HEK293 (cell line): ENCODE results near the gene PDE6B.

Experiments
- CTCF ChIA-PET: fragments of 350-600 bp; formaldehyde crosslinking; extraction: SDS; loops from one replicate; lab custom pipeline; 2021; ENCODE audit warnings: antibody characterized with exemption; lab: Yijun Ruan, JAX
- POLR2A ChIA-PET: fragments of 300-600 bp; formaldehyde crosslinking; extraction: SDS; loops from one replicate; lab custom pipeline; 2020; ENCODE audit warnings: antibody characterized with exemption, inconsistent platforms; lab: Yijun Ruan, JAX
- H3K27ac ChIP-seq: fragments of 200-500 bp; sonication (Bioruptor generic); 2 replicates; pipeline ENCODE4 v1.5.1; 2014; ENCODE audit warnings: low read depth, low read length, control low read depth, inconsistent platforms; ENCODE audit errors: extremely low read depth
- H3K36me3 ChIP-seq, 2 experiments: fragments of 200-500 bp in 1 of 2; sonication (Bioruptor generic) in 1 of 2; 1 replicate in 1 of 2; 2 replicates in 1 of 2; pipeline ENCODE4 v1.5.1; 2014 to 2017; ENCODE audit warnings: inconsistent platforms in 2 of 2, low read length in 2 of 2; ENCODE audit not compliant: control insufficient read depth in 2 of 2, insufficient read depth in 1 of 2
- H3K4me1 ChIP-seq: fragments of 200-500 bp; sonication (Bioruptor generic); 2 replicates; pipeline ENCODE4 v1.5.1; 2014; ENCODE audit warnings: mild to moderate bottlenecking, low read length, inconsistent platforms; ENCODE audit not compliant: control insufficient read depth, insufficient read depth
- H3K4me3 ChIP-seq: 2 replicates; pipeline ENCODE4 v1.5.1; 2011; ENCODE audit warnings: low read depth, mild to moderate bottlenecking, control low read depth, low read length, moderate library complexity
- H3K9me3 ChIP-seq: fragments of 200-500 bp; sonication (Bioruptor generic); 2 replicates; pipeline ENCODE4 v1.5.1; 2014; ENCODE audit warnings: low read depth, low read length, inconsistent platforms; ENCODE audit not compliant: control insufficient read depth, insufficient read depth
- HOXC10 ChIP-seq: sonication (generic); formaldehyde crosslinking; IDR thresholded peaks from 2 replicates; pipeline ENCODE4 v1.8.1; 2023; ENCODE audit warnings: mild to moderate bottlenecking, missing genetic modification reagents
- TCF7L2 ChIP-seq: IDR thresholded peaks from 2 replicates; pipeline ENCODE4 v1.6.1; 2011; ENCODE audit warnings: low read depth, mild to moderate bottlenecking, inconsistent platforms, low read length, moderate library complexity, borderline replicate concordance
- YY2 ChIP-seq: fragments of 450-650 bp; formaldehyde crosslinking; IDR thresholded peaks from 2 replicates; pipeline ENCODE4 v1.5.1; 2016; ENCODE audit warnings: missing biosample characterization, missing genetic modification characterization
- ZBTB6 ChIP-seq: fragments of 450-650 bp; formaldehyde crosslinking; IDR thresholded peaks from 2 replicates; pipeline ENCODE4 v1.5.1; 2017; ENCODE audit warnings: missing biosample characterization, missing genetic modification characterization
- ZNF175 ChIP-seq: fragments of 450-650 bp; formaldehyde crosslinking; IDR thresholded peaks from 2 replicates; pipeline ENCODE4 v1.5.1; 2016; ENCODE audit warnings: missing biosample characterization, missing genetic modification characterization
- ZNF2 ChIP-seq: fragments of 450-650 bp; formaldehyde crosslinking; IDR thresholded peaks from 2 replicates; pipeline ENCODE4 v1.5.1; 2016; ENCODE audit warnings: missing biosample characterization, missing genetic modification characterization
- ZNF221 ChIP-seq: fragments of 450-650 bp; formaldehyde crosslinking; IDR thresholded peaks from 2 replicates; pipeline ENCODE4 v1.5.1; 2017; ENCODE audit warnings: missing biosample characterization, missing genetic modification characterization, borderline replicate concordance
- ZNF416 ChIP-seq: fragments of 450-650 bp; formaldehyde crosslinking; IDR thresholded peaks from 2 replicates; pipeline ENCODE4 v1.5.1; 2016; ENCODE audit warnings: missing biosample characterization, missing genetic modification characterization
- ZNF426 ChIP-seq: fragments of 450-650 bp; formaldehyde crosslinking; IDR thresholded peaks from 2 replicates; pipeline ENCODE4 v1.5.1; 2017; ENCODE audit warnings: missing biosample characterization, missing genetic modification characterization, mild to moderate bottlenecking, inconsistent platforms, moderate library complexity
- ZNF48 ChIP-seq: fragments of 450-650 bp; formaldehyde crosslinking; IDR thresholded peaks from 2 replicates; pipeline ENCODE4 v1.5.1; 2016; ENCODE audit warnings: missing biosample characterization, missing genetic modification characterization
- ZNF501 ChIP-seq: fragments of 450-650 bp; formaldehyde crosslinking; IDR thresholded peaks from 2 replicates; pipeline ENCODE4 v1.5.1; 2016; ENCODE audit warnings: missing biosample characterization, missing genetic modification characterization
- ZNF510 ChIP-seq: fragments of 450-650 bp; formaldehyde crosslinking; IDR thresholded peaks from 2 replicates; pipeline ENCODE4 v1.5.1; 2018; ENCODE audit warnings: mild to moderate bottlenecking, missing genetic modification characterization, missing biosample characterization; ENCODE audit not compliant: insufficient replicate concordance
- ZNF549 ChIP-seq: fragments of 450-650 bp; IDR thresholded peaks from 2 replicates; pipeline ENCODE4 v1.5.1; 2018; ENCODE audit warnings: missing biosample characterization, missing genetic modification characterization, mild to moderate bottlenecking, inconsistent platforms, moderate library complexity
- ZNF626 ChIP-seq: fragments of 450-650 bp; sonication (Bioruptor Pico); formaldehyde crosslinking; IDR thresholded peaks from 2 replicates; pipeline ENCODE4 v1.5.1; 2018; ENCODE audit warnings: missing biosample characterization, missing genetic modification characterization, inconsistent platforms
- ZNF654 ChIP-seq: fragments of 450-650 bp; formaldehyde crosslinking; IDR thresholded peaks from 2 replicates; pipeline ENCODE4 v1.5.1; 2016; ENCODE audit warnings: low read depth, missing biosample characterization, missing genetic modification characterization
- ZNF747 ChIP-seq: fragments of 450-650 bp; formaldehyde crosslinking; IDR thresholded peaks from 2 replicates; pipeline ENCODE4 v1.5.1; 2016; ENCODE audit warnings: missing biosample characterization, missing genetic modification characterization
- ZNF791 ChIP-seq: fragments of 450-650 bp; formaldehyde crosslinking; IDR thresholded peaks from 2 replicates; pipeline ENCODE4 v1.5.1; 2016; ENCODE audit warnings: missing biosample characterization, missing genetic modification characterization
- TF ChIP-seq, protein P1 (sequence below): fragments of 450-650 bp; formaldehyde crosslinking; IDR thresholded peaks from 2 replicates; pipeline ENCODE4 v1.5.1; 2016; ENCODE audit warnings: missing biosample characterization, missing genetic modification characterization
- TF ChIP-seq, protein P2 (sequence below): fragments of 450-650 bp; formaldehyde crosslinking; IDR thresholded peaks from 2 replicates; pipeline ENCODE4 v1.5.1; 2016; ENCODE audit warnings: missing biosample characterization, missing genetic modification characterization
- TF ChIP-seq, protein P3 (sequence below): sonication (generic); formaldehyde crosslinking; IDR thresholded peaks from 2 replicates; pipeline ENCODE4 v1.8.1; 2022; ENCODE audit warnings: mild to moderate bottlenecking, moderate library complexity, missing genetic modification reagents
- TF ChIP-seq, protein P4 (sequence below): fragments of 450-650 bp; formaldehyde crosslinking; IDR thresholded peaks from 2 replicates; pipeline ENCODE4 v1.5.1; 2016; ENCODE audit warnings: missing biosample characterization, missing genetic modification characterization, borderline replicate concordance
- TF ChIP-seq, protein P5 (sequence below): fragments of 450-650 bp; formaldehyde crosslinking; IDR thresholded peaks from 2 replicates; pipeline ENCODE4 v1.5.1; 2017; ENCODE audit warnings: missing biosample characterization, missing genetic modification characterization

Gene PDE6B

DNA sequence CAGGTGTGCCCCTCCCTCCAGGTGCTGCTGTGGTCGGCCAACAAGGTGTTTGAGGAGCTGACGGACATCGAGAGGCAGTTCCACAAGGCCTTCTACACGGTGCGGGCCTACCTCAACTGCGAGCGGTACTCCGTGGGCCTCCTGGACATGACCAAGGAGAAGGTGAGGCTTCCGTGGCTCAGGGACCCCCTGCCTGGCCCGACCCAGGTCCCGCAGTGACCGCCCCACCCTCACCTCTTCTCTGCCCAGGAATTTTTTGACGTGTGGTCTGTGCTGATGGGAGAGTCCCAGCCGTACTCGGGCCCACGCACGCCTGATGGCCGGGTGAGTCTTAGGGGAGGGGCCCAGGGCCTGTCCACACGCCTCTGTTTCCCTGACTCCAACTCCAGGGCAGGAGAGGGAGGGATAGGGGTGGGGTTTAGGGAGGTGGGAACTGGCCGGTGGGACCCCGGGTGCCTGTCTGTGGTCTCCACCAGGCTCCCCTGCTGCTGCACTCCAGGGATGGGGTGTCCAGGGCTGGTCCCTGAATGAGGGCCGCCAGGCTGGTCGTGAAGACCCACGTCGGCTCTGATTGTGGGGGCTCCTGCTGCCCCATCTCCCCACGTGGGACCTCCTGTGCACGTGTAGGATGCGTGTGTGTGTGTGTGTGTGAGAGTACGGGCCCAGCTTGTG lies 28.6 kb downstream of the PDE6B start (continued):
- TF ChIP-seq ZNF626 (tag by site-specific recombination) (no peak), ZNF501 (tag by site-specific recombination) (no peak), ZNF416 (tag by site-specific recombination) (no peak)

GRCh38 chr4:654503-654845 lies 29.1 kb downstream of the PDE6B start:
- POLR2A ChIA-PET: no interaction called here
- no peaks in the 10 kb centered on the region for H3K4me1 ChIP-seq

More at GRCh38 chr4:654503-654845, 29.1 kb downstream of the PDE6B start:
- no peak overlapping the region for H3K27ac ChIP-seq
- no peak for TF ChIP-seq YY2 (tag by site-specific recombination)
- no peak for TF ChIP-seq ZNF2 (tag by site-specific recombination)
- no peak for TF ChIP-seq ZNF510
- no peak for TF ChIP-seq ZNF654
- TF ChIP-seq, protein P1, sequence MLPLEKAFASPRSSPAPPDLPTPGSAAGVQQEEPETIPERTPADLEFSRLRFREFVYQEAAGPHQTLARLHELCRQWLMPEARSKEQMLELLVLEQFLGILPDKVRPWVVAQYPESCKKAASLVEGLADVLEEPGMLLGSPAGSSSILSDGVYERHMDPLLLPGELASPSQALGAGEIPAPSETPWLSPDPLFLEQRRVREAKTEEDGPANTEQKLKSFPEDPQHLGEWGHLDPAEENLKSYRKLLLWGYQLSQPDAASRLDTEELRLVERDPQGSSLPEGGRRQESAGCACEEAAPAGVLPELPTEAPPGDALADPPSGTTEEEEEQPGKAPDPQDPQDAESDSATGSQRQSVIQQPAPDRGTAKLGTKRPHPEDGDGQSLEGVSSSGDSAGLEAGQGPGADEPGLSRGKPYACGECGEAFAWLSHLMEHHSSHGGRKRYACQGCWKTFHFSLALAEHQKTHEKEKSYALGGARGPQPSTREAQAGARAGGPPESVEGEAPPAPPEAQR (tag by site-specific recombination): no peak
- no peak for TF ChIP-seq TCF7L2
- TF ChIP-seq ZNF791 (tag by site-specific recombination): no peak
- no peak for TF ChIP-seq ZNF175 (tag by site-specific recombination)
- TF ChIP-seq ZNF48 (tag by site-specific recombination): no peak
- TF ChIP-seq ZNF426 (tag by site-specific recombination): no peak
- no peak for TF ChIP-seq ZNF747 (tag by site-specific recombination)
- no peak for TF ChIP-seq ZNF221
- TF ChIP-seq HOXC10 (CRISPR knock-in tag): no peak
- TF ChIP-seq, protein P2, sequence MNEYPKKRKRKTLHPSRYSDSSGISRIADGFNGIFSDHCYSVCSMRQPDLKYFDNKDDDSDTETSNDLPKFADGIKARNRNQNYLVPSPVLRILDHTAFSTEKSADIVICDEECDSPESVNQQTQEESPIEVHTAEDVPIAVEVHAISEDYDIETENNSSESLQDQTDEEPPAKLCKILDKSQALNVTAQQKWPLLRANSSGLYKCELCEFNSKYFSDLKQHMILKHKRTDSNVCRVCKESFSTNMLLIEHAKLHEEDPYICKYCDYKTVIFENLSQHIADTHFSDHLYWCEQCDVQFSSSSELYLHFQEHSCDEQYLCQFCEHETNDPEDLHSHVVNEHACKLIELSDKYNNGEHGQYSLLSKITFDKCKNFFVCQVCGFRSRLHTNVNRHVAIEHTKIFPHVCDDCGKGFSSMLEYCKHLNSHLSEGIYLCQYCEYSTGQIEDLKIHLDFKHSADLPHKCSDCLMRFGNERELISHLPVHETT: no peak
- no peak for TF ChIP-seq ZBTB6 (tag by site-specific recombination)
- no peak for TF ChIP-seq ZNF549 (tag by site-specific recombination)
- TF ChIP-seq, protein P3, sequence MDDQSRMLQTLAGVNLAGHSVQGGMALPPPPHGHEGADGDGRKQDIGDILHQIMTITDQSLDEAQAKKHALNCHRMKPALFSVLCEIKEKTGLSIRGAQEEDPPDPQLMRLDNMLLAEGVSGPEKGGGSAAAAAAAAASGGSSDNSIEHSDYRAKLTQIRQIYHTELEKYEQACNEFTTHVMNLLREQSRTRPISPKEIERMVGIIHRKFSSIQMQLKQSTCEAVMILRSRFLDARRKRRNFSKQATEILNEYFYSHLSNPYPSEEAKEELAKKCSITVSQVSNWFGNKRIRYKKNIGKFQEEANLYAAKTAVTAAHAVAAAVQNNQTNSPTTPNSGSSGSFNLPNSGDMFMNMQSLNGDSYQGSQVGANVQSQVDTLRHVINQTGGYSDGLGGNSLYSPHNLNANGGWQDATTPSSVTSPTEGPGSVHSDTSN (CRISPR knock-in tag): no peak
- TF ChIP-seq, protein P4, sequence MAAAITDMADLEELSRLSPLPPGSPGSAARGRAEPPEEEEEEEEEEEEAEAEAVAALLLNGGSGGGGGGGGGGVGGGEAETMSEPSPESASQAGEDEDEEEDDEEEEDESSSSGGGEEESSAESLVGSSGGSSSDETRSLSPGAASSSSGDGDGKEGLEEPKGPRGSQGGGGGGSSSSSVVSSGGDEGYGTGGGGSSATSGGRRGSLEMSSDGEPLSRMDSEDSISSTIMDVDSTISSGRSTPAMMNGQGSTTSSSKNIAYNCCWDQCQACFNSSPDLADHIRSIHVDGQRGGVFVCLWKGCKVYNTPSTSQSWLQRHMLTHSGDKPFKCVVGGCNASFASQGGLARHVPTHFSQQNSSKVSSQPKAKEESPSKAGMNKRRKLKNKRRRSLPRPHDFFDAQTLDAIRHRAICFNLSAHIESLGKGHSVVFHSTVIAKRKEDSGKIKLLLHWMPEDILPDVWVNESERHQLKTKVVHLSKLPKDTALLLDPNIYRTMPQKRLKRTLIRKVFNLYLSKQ: no peak
- TF ChIP-seq, protein P5, sequence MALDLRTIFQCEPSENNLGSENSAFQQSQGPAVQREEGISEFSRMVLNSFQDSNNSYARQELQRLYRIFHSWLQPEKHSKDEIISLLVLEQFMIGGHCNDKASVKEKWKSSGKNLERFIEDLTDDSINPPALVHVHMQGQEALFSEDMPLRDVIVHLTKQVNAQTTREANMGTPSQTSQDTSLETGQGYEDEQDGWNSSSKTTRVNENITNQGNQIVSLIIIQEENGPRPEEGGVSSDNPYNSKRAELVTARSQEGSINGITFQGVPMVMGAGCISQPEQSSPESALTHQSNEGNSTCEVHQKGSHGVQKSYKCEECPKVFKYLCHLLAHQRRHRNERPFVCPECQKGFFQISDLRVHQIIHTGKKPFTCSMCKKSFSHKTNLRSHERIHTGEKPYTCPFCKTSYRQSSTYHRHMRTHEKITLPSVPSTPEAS (tag by site-specific recombination): no peak
- no peak overlapping the region for H3K4me3 ChIP-seq
- no peaks in the 10 kb centered on the region for H3K36me3 ChIP-seq
- no peaks in the 10 kb centered on the region for H3K9me3 ChIP-seq
- CTCF ChIA-PET: no interaction called here
